HUES6 (cell line): ENCODE measurements around the gene RHOT2.

Source experiments
- H3K27ac ChIP-seq: 2 replicates; pipeline ENCODE4 v1.7.0; 2013; ENCODE audit warnings: low read depth, mild to moderate bottlenecking, low read length, inconsistent platforms
- H3K27me3 ChIP-seq: 2 replicates; pipeline ENCODE4 v1.6.1; 2013; ENCODE audit warnings: low read length; ENCODE audit not compliant: control insufficient read depth, insufficient read depth
- H3K36me3 ChIP-seq: 2 replicates; pipeline ENCODE4 v1.6.1; 2013; ENCODE audit warnings: low read length; ENCODE audit not compliant: control insufficient read depth, insufficient read depth
- H3K4me1 ChIP-seq: 2 replicates; pipeline ENCODE4 v1.6.1; 2013; ENCODE audit warnings: low read length; ENCODE audit not compliant: control insufficient read depth, insufficient read depth
- H3K4me3 ChIP-seq: 2 replicates; pipeline ENCODE4 v1.5.1; 2013; ENCODE audit warnings: low read depth, low read length
- H3K9ac ChIP-seq: one replicate; pipeline ENCODE4 v1.6.1; 2013; ENCODE audit warnings: mild to moderate bottlenecking, low read length
- H3K9me3 ChIP-seq: 2 replicates; pipeline ENCODE4 v1.6.1; 2013; ENCODE audit warnings: low read depth, low read length; ENCODE audit not compliant: control insufficient read depth, insufficient read depth

The RHOT2 gene

GRCh38 chr16:667780-668518 lies at the start of gene RHOT2:
Gene RHOT2 (plus strand): TSS chr16:668132. CDS start chr16:668200, 68 bp downstream.
- peak within 1 kb of the TSS; percentile 89 for H3K4me3 ChIP-seq
- no peaks in the 10 kb centered on the region for H3K27me3 ChIP-seq
- peaks cover 5% of the 10 kb centered on the region; the same call in 1 of the 2 replicates for H3K4me1 ChIP-seq
- H3K9ac ChIP-seq, result peak within 1 kb of the TSS; percentile 75
- peak within 1 kb of the TSS; percentile 79; the same call in 1 of the 2 replicates for H3K27ac ChIP-seq
- no peaks in the 10 kb centered on the region for H3K9me3 ChIP-seq
- peaks cover 41% of the 10 kb centered on the region for H3K36me3 ChIP-seq

GRCh38 chr16:619476-620100 lies 48.3 kb upstream of the RHOT2 start:
- Histone ChIP-seq H3K4me1 (peaks cover 24% of the 10 kb centered on the region), H3K9ac (no peak overlapping the region), H3K9me3 (no peaks in the 10 kb centered on the region), H3K4me3 (no peak overlapping the region), H3K36me3 (0 out of 2 replicates have a peak, but pooled peaks cover under 1% of the 10 kb centered on the region), H3K27me3 (no peaks in the 10 kb centered on the region), H3K27ac (no peak overlapping the region)

GRCh38 chr16:620700-621525 lies 47.0 kb upstream of the RHOT2 start:
- Histone ChIP-seq H3K4me3 (no peak overlapping the region), H3K36me3 (no peaks in the 10 kb centered on the region), H3K4me1 (peaks cover 25% of the 10 kb centered on the region), H3K27me3 (no peaks in the 10 kb centered on the region), H3K27ac (no peak overlapping the region), H3K9ac (no peak overlapping the region), H3K9me3 (no peaks in the 10 kb centered on the region)

GRCh38 chr16:621526-622105 lies 46.3 kb upstream of the RHOT2 start:
- H3K36me3 ChIP-seq, result 0 out of 2 replicates have a peak, but pooled peaks cover 4% of the 10 kb centered on the region
- H3K4me1 ChIP-seq, result peaks cover 25% of the 10 kb centered on the region
- no peaks in the 10 kb centered on the region for H3K27me3 ChIP-seq
- no peak overlapping the region for H3K4me3 ChIP-seq
- H3K27ac ChIP-seq, result no peak overlapping the region
- no peak overlapping the region for H3K9ac ChIP-seq
- H3K9me3 ChIP-seq, result no peaks in the 10 kb centered on the region

GRCh38 chr16:622920-623280 lies 45.0 kb upstream of the RHOT2 start:
- Histone ChIP-seq H3K9me3 (no peaks in the 10 kb centered on the region), H3K4me3 (no peak overlapping the region), H3K27me3 (no peaks in the 10 kb centered on the region), H3K27ac (no peak overlapping the region), H3K4me1 (peaks cover 31% of the 10 kb centered on the region), H3K36me3 (peaks cover 9% of the 10 kb centered on the region; the same call in 1 of the 2 replicates), H3K9ac (no peak overlapping the region)

GRCh38 chr16:624526-625070 lies 43.3 kb upstream of the RHOT2 start:
- Histone ChIP-seq H3K9me3 (no peaks in the 10 kb centered on the region), H3K9ac (no peak overlapping the region), H3K27me3 (no peaks in the 10 kb centered on the region), H3K27ac (no peak overlapping the region), H3K4me3 (no peak overlapping the region), H3K4me1 (peaks cover 43% of the 10 kb centered on the region), H3K36me3 (peaks cover 14% of the 10 kb centered on the region; the same call in 1 of the 2 replicates)

GRCh38 chr16:625117-625976 lies 42.6 kb upstream of the RHOT2 start:
- H3K27me3 ChIP-seq, result no peaks in the 10 kb centered on the region
- peaks cover 14% of the 10 kb centered on the region; the same call in 1 of the 2 replicates for H3K36me3 ChIP-seq
- H3K9ac ChIP-seq, result no peak overlapping the region
- H3K4me3 ChIP-seq, result no peak overlapping the region
- peaks cover 49% of the 10 kb centered on the region for H3K4me1 ChIP-seq
- H3K9me3 ChIP-seq, result no peaks in the 10 kb centered on the region
- H3K27ac ChIP-seq, result no peak overlapping the region

GRCh38 chr16:625977-626765 lies 41.8 kb upstream of the RHOT2 start:
- Histone ChIP-seq H3K9ac (no peak overlapping the region), H3K4me3 (no peak overlapping the region), H3K36me3 (peaks cover 14% of the 10 kb centered on the region; the same call in 1 of the 2 replicates), H3K9me3 (no peaks in the 10 kb centered on the region), H3K27ac (no peak overlapping the region), H3K27me3 (no peaks in the 10 kb centered on the region), H3K4me1 (peaks cover 57% of the 10 kb centered on the region)

GRCh38 chr16:626787-627453 lies 41.0 kb upstream of the RHOT2 start:
- H3K27me3 ChIP-seq, result no peaks in the 10 kb centered on the region
- H3K4me1 ChIP-seq, result peaks cover 52% of the 10 kb centered on the region
- H3K4me3 ChIP-seq, result no peak overlapping the region
- H3K36me3 ChIP-seq, result peaks cover 14% of the 10 kb centered on the region; the same call in 1 of the 2 replicates
- no peak overlapping the region for H3K27ac ChIP-seq
- no peak overlapping the region for H3K9ac ChIP-seq
- no peaks in the 10 kb centered on the region for H3K9me3 ChIP-seq
